Measurements from ENCODE around the gene C2orf72. TPM values are rescaled to one million over a fixed set of nuclear protein-coding genes. Genes with fewer than 3 reads are reported as not detected.
A peak's percentile ranks its signal among the peaks of the same experiment; 100 is the strongest.

C2orf72 gene
- total RNA-seq, 4 donors from 2014 or later: 2.6 to 9.0 (median 5.8) TPM

DNA sequence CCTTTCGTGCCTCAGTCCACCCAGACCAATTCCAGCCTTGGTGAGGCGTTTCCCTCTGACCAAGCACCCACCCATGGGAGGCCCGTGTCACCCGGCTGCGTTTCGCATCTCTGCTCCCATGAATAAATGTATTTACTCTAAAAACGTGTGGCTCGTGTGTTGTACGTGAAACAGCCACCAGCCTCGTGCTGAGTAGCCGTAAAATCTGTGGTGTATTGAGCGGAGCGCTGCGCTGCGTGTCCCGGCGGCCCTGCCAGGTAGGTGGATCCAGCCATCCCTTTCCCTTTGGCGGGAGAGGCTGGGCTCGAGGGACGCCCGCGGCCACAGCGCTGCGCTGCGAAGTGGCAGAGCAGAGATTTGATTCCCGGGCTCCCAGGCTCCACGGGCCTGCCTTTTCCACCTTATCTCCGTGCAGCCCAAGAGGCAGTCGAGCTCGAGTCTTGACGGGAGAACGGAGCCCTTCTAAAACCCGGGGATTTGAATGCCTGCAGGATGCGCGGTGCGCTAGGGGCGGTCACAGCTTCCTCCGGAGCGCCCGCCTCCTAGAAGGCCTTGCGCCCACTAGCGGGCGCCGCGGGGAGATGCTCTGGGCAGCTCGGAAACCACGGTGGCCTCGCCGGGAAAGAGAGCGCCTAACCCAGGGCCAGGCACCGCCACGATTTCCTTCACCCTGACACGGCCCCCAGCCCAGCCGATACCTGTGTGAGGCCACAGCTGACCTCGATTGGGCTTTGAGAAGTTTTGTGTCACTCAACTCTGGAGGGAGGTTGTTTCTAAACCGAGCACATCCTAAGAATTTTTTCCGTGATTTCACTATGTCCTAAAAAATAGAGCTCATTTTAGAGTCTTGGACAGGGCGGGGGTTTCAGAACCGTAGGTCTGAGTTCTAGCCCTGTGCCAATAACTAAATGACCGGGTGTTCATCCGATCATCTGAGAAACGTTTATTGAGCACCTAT, 15.4 kb downstream of the C2orf72 start:
- Histone ChIP-seq H3K4me1 (peaks cover 13% of the 10 kb centered on the region), H3K27me3 (peaks cover 4% of the 10 kb centered on the region), H3K9me3 (no peaks in the 10 kb centered on the region), H3K4me3 (peak overlapping the region; percentile 67), H3K27ac (no peak overlapping the region), H3K36me3 (no peaks in the 10 kb centered on the region)
- DNase-seq (ENCODE audit: low spot score in 2 of 2): peak; percentile 84 to 88
- WGBS: 10% methylated on average over 44 of the region's 62 CpGs
- TF ChIP-seq EP300 (IDR thresholded peaks at IDR 0.05): no peak
- TF ChIP-seq, protein P1, sequence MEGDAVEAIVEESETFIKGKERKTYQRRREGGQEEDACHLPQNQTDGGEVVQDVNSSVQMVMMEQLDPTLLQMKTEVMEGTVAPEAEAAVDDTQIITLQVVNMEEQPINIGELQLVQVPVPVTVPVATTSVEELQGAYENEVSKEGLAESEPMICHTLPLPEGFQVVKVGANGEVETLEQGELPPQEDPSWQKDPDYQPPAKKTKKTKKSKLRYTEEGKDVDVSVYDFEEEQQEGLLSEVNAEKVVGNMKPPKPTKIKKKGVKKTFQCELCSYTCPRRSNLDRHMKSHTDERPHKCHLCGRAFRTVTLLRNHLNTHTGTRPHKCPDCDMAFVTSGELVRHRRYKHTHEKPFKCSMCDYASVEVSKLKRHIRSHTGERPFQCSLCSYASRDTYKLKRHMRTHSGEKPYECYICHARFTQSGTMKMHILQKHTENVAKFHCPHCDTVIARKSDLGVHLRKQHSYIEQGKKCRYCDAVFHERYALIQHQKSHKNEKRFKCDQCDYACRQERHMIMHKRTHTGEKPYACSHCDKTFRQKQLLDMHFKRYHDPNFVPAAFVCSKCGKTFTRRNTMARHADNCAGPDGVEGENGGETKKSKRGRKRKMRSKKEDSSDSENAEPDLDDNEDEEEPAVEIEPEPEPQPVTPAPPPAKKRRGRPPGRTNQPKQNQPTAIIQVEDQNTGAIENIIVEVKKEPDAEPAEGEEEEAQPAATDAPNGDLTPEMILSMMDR (IDR thresholded peaks at IDR 0.05): peak; percentile 46 to 98
- TF ChIP-seq POLR2AphosphoS5 (IDR thresholded peaks at IDR 0.05): no peak
- no peak for TF ChIP-seq POLR2A (IDR thresholded peaks at IDR 0.05)

DNA sequence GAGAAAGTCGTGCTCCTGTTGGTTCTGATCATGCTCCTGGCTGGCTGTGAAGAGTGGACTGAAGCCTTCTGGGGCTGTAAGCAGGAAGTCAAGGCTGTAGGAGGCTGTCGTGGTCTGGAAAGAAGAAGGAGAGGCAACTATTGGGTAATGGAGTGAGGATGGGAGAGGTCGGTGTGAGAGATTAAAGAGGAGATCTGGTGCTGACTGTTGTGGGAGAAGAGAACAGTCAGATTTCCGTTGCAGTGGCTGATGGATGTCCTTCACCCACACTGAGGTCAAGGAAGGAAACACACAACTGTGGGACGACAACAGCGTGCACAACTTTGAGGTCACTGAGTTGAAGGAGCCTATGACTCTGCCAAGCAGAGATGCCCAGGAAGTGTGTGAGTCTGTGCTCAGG, 16.5 kb downstream of the C2orf72 start:
- peaks cover 24% of the 10 kb centered on the region for H3K4me1 ChIP-seq

DNA sequence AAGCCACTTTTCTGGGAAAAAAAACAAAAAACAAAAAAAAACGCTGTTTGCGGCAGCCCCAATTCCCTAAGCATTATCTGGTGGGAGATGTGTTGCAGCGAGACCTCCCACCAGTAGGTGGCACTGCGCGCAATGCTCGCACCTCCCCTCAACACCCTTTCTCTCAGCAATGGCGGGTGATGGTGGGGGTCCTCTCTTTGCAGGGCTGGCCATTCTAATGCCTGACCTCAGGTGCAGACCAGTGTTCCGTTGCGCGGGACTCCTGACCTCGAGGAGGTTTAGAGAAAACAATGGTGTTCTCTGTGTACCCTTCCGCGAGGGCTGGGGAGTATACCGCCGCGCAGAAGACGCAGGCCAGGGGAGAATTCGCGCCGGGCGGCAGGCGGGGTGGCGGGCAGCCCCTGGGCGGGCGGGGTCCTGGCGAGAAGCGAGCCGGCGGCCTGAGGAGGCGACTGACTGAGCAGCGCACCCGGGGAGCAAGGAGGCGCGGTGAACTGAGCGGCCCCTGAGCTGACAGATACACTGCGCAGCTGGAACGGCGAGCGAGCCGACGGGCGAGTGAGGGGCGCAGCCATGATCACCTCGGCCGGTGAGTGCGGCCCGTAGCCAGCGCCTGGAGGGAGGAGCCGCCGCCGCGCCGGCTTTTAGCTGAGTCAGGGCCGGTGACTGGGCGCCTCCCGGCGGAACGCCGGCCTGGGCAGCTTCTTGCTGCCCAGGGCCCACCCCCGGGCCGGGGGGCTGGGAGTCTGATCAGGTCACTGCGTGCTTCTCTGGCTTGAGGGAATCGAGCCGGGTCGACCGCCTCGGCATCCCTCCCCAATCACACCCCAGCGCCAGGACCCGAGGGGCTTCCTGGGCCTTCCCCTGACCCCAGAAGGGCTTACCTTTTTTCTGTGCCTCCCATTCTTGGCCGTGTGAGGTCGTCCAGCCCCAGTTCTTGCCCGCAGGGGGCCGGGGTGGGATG, 19.4 kb downstream of the C2orf72 start, which contains the start of gene PSMD1:
TSS of gene PSMD1 (plus strand) at position 415 of the 964 bp plus-strand sequence. CDS start at position 574, 159 bp downstream.
- no peak for TF ChIP-seq POLR2A (IDR thresholded peaks at IDR 0.05)
- TF ChIP-seq EP300 (IDR thresholded peaks at IDR 0.05): no peak
- TF ChIP-seq, protein P1 (IDR thresholded peaks at IDR 0.05): peak; percentile 92 to 97
- TF ChIP-seq POLR2AphosphoS5 (IDR thresholded peaks at IDR 0.05): peak in 1 of 3 donors; percentile 80
- peaks cover 37% of the 10 kb centered on the region for H3K4me1 ChIP-seq
- H3K27me3 ChIP-seq: no peaks in the 10 kb centered on the region
- H3K36me3 ChIP-seq: no peaks in the 10 kb centered on the region
- peak within 1 kb of the TSS; percentile 94 for H3K27ac ChIP-seq
- no peaks in the 10 kb centered on the region for H3K9me3 ChIP-seq
- peak; percentile 94 to 95 for DNase-seq (ENCODE audit: low spot score in 2 of 2)
- H3K4me3 ChIP-seq: peak within 1 kb of the TSS; percentile 93
- under 1% methylated on average over 29 of the region's 73 CpGs for WGBS

More for the DNA sequence above, 16.5 kb downstream of the C2orf72 start:
- no peaks in the 10 kb centered on the region for H3K36me3 ChIP-seq
- 80% methylated on average over 6 of the region's 6 CpGs for WGBS
- no peak overlapping the region for H3K4me3 ChIP-seq
- H3K27me3 ChIP-seq: peaks cover 4% of the 10 kb centered on the region
- no peak overlapping the region for H3K27ac ChIP-seq
- no peak for DNase-seq (ENCODE audit: low spot score in 2 of 2)
- no peaks in the 10 kb centered on the region for H3K9me3 ChIP-seq
- TF ChIP-seq, protein P1 (IDR thresholded peaks at IDR 0.05): no peak
- TF ChIP-seq POLR2AphosphoS5 (IDR thresholded peaks at IDR 0.05) (no peak), EP300 (IDR thresholded peaks at IDR 0.05) (no peak), POLR2A (IDR thresholded peaks at IDR 0.05) (no peak)

DNA sequence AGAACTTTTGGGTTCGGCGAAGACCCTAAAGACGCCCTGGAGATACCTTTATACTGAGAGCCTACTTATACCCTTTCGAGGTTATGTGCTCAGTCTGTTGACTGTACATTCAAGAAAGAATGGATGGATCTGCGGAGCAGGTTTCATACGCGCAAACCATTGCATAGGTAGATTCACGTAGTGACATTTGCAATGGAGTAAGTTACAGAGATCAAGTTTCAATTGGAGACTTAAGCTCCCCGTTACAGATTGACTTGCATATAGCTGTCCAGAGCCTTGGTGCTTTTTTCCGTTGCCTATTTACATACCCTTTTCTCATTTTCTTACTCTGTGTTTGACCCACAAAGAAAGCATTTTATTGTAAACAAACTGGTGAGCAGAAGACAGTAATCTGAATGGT, 20.3 kb downstream of the C2orf72 start:
- H3K36me3 ChIP-seq: peaks cover 4% of the 10 kb centered on the region
- no peaks in the 10 kb centered on the region for H3K27me3 ChIP-seq
- no peak for DNase-seq (ENCODE audit: low spot score in 2 of 2)
- H3K4me1 ChIP-seq: peaks cover 32% of the 10 kb centered on the region
- no peaks in the 10 kb centered on the region for H3K9me3 ChIP-seq
- no peak for TF ChIP-seq EP300 (IDR thresholded peaks at IDR 0.05)
- TF ChIP-seq, protein P1 (IDR thresholded peaks at IDR 0.05): no peak
- peak overlapping the region; percentile 93 for H3K4me3 ChIP-seq
- no peak overlapping the region for H3K27ac ChIP-seq
- 9% methylated on average over 10 of the region's 10 CpGs for WGBS

Data from suprapubic skin (tissue), 4 donors.